ENCODE results near the gene ATP8B1.
"Not testable (repeated sequence)": the region's sequence is repeated elsewhere in the genome, so short reads cannot be mapped to it uniquely, and the experiment has no call there.

The ATP8B1 gene

DNA sequence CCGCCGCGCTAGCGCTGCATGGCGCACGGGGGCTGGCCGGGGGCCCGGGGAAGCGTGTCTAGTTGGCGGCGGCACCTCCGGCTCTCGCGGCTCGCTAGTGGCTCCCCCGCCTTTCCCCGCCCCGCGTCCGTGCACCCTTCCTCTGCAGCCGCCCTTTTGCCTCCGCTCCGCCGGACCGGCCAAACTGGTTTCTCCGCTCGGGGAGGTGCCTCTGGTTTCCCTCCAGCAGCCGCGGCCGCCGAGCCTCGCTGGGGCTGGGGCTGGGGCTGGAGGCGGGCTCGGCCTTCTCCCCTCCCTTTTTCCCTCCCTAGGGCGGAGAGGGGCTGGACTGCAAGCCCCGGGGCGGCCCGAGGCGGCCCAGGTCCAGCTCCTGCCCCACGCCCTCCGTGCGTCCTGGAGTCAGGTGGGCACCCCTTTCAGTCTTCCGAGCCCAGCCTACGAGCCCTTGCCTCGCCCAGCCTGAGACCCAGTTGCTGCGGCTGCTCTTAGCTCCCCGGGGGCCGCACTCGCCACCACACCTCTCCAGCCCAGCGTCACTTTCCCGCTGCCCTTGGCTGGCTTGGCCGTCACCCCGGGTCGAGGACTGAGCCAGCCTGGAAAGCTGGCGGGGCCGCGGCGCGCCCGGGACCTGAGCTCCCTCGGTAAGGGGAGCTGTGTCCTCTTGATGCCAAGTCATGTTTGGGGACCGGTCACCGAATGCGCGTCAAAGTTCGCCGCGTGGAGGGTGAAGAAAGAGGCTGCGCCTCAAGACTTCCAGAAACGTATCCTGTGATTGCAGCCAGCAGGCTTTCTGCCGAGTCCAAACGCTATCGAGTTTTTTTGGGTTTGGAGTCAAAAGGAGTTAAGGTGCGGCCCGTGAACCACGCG, at the start of gene ATP8B1:
Gene ATP8B1 (minus strand): TSS at position 213 of the 867 bp plus-strand sequence. CDS start 71,508 bp downstream, outside the sequence.
- DNase-seq, result peak; percentile 55

DNA sequence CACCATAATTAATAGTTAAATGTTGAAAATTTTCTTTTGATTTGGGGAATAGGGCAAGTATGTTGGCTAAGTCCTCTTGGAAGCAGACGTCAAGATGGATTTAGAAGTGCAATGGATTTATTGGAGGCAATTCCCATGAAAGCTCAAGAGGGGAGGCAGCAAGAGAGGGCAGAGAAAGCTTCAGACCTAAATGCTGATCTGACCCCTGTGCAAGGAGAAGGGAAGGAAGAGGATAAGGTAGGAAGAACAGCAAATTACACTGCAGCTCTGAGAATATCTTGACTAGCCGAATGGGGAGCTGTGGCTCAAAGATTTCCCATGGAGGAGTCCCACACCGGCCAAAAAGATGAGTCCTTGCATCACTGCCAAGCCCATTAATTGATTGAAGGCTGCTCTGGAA, 46.9 kb upstream of the ATP8B1 start:
- DNase-seq, result no peak

DNA sequence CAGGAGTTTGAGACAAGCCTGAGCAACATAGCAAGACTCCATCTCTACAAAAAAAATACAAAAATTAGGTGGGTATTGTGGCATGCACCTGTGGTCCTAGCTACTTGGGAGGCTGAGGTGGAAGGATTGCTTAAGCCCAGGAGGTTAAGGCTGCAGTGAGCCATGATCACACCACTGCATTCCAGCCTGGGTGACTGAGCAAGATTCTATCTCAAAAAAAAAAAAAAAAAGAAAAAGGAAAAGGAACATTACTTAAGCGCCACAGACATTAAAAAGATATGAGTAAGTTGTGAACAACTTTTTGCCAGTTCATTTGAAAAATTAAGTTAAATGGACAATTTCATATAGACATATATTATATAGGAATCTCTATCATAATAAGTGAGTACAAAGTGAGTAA, 45.3 kb upstream of the ATP8B1 start:
- not testable (repeated sequence) for DNase-seq

DNA sequence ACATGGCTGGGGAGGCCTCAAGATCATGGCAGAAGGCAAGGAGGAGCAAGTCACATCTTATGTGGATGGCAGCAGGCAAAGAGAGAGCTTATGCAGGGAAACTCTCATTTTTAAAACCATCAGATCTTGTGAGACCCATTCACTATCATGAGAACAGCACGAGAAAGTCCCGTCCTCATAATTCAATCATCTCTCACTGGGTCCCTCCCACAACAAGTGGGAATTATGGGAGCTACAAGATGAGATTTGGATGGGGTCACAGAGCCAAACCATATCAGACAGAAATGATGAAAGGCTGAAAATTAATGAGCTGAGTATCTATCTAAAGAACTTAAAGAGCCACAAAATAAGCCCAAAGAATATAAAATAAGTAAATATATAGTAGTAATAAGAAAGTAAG, 44.3 kb upstream of the ATP8B1 start:
- DNase-seq, result not testable (repeated sequence)

DNA sequence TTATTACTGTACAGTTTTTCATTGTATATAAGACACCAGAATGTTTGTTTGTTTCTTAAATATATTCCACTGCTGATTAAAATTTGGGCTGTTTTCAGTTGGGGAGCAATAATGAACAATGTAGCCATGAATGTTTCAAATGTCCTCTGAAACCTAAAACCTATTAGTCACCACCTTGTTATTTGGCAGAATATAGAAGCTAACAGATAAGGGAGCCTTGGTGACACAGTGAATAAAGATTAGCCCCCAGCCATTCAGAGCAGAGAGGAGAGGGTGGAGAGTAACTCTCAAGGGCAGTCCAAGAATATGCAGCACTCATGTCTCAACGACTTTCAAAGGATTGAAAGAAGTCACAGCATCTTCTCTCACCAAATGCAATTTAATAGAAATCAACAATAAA, 43.1 kb upstream of the ATP8B1 start:
- DNase-seq, result no peak

DNA sequence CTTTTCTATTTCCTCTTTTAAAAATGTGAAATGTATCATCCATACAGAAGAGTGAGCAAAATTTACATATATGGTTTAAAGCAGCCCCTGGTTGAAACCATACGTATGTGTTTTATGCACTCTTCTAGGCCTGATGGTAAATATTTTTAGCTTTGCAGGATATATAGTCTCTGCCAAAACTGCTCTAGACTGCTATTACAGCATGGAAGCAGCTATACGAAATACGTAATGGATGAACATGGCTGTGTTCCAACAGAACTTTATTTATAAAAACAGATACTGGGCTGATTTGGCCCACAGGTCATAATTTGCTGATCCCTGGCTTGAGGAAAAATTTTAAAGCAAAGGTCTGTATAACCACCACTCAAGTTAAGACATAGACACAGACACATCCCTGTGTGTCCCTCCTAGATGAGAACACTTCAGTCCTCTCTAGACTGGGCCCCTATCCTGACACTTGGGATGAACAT, 42.5 kb upstream of the ATP8B1 start:
- no peak for DNase-seq

DNA sequence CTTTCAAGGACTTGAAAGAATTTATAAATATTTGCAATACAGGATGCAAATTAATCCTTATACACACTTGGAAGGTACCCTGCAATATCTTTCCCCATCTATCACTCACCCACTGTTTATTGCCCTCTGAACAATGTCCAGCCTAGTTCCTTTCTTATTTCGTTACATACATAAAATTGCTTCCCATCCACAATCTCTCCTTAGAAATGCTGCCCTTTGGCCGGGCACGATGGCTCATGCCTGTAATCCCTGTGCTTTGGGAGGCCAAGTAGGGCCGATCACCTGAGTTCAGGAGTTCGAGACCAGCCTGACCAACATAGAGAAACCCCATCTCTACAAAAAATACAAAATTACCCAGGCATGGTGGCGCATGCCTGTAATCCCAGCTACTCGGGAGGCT, 41.2 kb upstream of the ATP8B1 start:
- DNase-seq, result no peak

DNA sequence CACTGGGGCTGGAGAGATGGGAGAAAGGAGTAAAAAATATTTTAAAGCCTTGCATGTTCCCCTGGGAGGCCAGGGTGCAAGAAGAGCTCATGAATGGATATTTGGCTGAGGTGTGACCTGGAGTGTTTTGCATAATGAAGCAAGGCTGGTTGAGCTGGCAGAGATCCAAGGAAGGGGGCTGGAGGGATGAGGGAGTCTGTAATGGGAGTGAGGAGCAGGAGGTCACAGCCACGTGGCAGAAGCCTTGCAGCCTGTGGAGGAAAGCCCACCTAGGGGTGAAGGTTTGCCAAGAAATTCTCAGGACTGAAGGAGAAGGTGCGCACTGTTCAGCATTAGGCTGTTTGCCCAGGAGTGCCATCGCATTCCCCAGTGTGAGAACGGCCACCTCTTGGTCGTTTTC, 40.3 kb upstream of the ATP8B1 start:
- no peak for DNase-seq

DNA sequence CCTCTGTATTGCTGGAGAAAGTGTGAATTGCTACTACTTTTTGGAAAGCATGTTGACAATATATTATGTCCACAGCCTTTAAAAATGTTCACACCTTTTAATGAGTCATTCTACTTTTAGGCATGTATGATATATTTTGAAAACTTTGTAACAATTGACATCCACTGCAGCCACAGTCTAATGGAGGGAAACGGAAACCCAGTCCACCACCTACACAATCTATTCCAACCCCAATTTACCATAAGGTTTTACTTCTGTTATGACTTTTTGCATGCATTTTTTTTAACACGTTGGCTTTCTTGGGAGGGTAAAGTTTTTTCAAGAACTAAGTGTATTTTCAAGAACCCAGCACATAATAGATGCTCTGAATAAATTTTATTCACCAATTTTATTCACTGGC, 38.5 kb upstream of the ATP8B1 start:
- DNase-seq, result no peak

DNA sequence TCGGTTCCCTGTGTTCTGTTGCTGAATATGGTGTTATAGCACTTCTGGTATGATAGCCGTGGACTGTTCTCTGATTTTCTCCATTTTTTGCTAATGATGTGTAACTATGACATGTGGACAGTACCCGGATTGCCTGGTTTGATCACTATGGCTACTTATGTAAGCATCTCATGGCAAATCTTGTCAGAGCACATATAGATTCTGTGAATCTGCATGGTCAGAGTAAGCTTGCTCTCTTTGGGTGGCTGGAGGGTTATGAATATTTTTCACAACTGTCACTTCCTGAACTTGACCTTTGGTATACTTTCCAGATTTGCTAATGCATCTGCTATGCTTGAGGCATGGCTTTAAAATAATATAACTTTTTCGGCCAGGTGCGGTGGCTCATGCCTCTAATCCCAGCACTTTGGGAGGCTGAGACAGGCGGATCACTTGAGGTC, 36.8 kb upstream of the ATP8B1 start:
- no peak for DNase-seq

DNA sequence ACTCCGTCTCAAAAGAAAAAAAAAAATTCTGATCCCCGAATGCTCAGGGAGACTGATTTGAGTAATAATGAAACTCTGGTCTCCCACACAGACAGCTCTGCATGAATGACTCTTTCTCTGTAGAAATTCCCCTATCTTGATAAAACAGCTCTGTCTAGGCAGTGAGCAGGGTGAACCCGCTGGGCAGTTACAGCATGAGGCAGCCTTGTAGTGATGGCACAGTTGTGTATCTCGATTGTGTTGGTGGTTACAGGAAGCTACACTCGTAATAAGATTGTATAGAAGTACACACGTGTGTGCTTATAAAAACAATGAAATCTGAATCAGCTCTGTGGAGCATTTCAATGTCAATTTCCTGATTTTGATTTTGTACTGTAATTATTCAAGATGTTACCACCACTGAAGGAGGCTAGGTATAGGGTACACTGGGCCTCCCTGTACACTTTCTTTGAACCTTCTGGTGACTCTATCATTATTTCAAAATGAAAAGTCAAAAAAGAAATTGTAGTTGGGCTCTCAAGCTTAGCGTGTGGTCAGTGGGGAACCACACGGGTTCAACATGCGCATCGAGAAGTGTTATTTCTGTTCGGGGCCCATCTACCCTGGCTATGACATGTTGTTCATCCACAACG, 34.9 kb upstream of the ATP8B1 start:
- DNase-seq, result no peak

DNA sequence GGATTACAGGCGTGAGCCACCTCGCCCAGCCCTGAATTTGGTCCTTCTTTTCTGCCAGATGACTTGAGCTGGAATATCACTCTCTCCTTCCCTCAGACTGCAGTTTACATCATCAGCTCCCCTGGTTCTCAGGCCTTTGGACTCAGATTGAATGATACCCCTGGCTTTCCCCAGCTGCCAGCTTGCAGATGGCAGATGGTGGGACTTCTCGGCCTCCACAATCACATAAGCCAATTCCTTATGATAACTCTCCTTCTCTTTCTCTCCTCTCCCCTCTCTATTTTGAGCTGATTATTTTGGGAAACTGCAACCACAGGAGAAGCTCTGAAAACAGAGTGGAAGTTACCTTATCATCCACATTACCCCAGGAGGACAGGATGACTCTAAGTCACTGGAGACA, 33.4 kb upstream of the ATP8B1 start:
- DNase-seq, result no peak

DNA sequence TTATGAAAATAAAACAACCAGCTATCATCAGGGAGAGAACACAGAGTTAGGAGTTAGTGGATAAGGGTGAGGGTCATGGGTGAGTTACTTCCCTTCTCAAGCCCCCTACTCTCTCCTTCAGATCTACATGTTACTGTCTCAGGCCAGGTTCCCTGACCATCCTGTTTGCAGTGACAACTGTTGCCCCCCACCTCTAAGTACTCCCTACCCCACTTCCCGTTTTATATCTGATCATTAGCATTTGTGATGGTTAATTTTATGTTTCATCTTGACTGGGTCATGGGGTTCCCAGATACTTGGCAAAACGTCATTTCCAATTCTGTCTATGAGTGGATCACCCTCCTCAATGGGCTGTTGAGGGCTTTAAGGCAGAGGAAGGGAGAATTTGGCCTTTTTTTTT, 32.8 kb upstream of the ATP8B1 start:
- DNase-seq, result no peak

DNA sequence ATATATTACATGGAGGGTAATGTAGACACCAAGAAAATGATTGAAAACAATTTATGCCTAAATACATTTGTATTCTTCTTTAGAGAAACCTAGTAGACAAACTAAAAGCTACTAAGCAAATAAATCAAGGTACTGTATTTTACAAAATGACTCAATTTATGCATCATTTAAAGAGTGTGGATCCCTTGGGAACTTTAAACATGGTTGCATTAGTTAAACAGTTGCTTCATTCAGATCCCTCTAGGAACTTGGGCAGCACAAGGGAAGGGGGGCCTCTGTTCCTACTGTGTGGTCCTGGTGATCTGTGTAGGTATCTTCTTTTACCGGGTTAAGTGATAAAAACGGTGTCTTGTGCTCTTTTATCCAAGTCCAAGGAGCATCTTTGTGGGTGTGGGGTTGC, 31.5 kb upstream of the ATP8B1 start:
- DNase-seq, result no peak

DNA sequence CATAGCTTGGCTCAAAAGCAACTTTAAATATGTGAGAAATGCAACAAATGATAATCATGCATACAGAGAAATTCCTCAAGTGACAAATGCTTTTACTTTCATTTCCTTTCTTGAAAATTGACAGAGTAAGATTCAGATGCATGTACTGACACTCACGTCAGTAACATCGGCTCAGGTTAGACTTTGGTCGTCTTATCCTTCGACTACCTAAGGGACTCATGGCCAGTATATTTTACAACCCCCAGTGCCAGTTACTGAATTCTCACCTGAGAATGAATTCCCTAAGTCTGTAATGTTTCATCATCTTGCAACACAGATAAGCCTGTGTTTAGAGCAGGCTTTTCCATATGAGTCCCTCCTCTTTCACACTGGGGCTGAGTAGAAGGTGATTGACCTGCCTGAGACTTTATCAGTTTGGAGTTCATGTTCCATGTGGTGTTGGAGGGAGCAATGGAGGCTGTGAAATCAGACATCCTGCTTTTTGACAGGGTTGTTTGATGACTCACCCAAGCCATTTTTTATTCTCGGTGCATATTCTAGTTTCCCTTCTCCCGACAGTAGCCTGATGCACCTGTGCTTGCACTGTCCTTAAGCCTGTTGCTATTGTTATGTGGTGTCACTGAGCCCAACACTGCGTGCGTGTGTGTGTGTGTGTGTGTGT, 30.5 kb upstream of the ATP8B1 start:
- DNase-seq, result no peak

DNA sequence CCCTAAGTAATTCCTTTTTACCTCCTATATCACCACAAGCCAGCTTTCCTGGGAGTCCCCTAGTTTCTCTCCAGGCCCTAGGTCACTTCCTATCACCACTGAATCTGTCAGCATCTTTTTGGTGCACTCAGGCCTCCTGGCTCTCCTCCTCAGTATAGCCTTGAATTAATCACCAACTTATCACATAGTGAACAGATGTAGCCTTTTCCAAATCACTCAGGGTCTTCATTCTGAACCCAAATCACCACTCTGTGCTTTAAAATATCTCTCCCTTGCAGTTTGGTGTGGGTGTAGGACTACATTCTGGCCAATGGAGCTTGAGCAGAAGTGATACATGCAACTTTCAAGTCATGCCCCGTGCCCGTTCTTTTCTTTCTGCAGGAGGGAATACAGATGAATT, 29.6 kb upstream of the ATP8B1 start:
- no peak for DNase-seq

DNA sequence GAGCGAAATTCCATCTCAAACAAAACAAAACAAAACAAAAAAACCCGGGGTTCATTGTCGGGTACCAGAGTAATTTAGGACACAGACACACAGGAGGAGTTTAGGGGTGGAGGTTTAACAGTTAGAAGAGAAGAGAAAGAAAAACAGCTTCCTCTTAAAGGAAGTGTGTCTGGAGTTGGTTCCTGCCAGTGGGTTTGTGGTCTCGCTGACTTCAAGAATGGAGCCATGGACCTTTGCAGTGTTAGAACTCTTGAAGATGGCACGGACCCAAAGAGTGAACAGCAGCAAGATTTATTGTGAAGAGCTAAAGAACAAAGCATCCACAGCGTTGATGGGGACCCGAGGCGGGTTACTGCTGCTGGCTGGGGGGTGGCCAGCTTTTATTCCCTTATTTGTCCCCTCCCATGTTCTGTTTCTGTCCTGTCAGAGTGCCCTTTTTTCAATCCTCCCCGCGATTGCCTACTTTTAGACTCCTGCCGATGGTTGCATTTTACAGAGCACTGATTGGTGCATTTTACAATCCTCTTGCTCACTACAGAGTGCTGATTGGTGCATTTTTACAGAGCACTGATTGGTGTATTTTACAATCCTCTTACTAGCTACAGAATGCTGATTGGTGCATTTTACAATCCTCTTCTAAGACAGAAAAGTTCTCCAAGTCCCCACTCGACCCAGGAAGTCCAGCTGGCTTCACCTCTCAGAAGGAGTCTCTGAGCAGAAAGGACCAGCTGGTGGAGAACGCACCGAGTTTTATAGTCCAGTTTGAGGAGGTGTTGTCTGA, 28.7 kb upstream of the ATP8B1 start:
- DNase-seq, result no peak

DNA sequence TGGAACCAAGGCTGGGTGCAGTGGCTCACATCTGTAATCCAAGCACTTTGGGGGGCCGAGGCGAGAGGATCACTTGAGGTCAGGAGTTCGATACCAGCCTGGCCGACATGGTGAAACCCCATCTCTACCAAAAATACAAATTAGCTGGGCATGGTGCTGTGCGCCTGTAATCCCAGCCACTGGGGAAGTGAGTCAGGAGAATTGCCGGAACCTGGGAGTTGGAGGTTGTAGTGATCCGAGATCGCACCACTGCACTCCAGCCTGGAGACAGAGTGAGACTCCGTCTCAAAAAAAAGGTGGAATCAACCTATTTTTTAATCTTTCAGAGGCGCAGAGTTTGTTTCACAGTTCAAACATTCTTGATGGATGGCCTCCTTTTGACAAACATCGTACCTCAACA, 24.5 kb upstream of the ATP8B1 start:
- DNase-seq, result no peak

DNA sequence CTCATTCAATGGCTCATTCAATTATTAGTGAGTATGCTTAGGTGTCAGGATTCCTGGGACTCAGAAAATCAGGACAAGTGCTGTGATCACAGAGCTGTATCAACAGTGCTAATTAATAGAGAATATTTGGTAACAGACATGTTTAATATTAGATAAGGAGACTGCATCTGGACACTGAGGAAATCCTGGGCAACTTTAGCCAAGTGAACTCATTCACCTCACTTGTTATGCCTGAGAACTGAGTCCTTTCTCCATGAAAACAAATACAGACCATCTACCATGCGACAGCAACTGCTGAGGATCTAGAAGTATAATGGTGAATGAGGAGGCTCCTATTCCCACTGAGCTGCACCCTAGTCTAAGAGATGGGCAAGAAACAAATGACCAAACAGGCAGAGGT, 23.1 kb upstream of the ATP8B1 start:
- DNase-seq, result no peak

DNA sequence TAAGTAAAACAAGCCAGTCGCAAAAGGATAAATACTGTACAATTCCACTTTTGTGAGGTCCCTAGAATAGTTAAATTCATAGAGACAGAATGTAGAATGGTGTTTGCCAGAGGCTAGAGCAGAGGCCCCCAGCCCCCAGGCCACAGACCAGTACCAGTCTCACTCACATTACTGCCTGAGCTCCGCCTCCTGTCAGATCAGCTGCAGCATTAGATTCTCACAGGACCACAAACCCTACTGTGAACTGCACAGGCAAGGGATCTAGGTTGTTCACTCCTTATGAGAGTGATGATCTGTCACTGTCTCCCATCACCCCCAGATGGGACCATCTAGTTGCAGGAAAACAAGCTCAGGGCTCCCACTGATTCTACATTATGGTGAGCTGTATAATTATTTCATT, 17.5 kb upstream of the ATP8B1 start:
- not testable (repeated sequence) for DNase-seq

DNA sequence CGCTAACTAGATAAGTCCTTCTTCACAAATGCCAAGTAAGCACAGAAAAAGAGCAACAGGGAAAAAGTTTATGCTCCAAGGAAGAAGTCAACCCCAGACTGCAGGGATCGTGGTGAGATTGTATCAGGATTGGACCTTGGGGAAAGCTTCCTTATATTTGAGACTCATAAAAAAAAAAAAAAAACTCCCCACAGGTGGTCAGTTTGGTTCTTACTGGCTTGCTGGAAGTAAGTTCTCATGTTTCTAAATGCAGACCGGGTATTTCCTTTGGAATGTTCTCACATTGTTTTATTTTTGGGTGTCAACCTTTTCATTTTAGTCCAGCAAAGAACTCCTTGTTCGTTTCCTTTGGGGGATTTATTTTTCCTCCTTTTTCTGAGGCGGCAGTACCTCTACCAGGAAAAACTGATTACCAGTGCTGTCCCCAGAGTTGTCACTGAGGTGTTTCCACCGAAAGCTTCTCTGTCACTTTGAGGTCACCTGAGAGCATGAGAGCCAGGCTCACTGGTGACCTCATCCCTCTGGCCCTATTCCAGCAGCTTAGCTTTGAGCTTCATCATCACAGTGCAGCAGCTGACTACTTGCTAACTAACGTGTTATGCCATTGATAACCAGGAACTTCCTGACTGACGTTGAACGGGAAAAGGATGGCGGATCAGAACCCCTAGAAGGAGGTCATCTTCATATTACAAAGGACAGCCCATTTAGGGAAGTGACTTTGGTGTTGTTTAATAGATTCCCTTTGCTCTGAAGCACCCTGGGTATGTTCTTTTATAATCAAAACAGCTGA, 16.8 kb upstream of the ATP8B1 start:
- peak; percentile 15 for DNase-seq

DNA sequence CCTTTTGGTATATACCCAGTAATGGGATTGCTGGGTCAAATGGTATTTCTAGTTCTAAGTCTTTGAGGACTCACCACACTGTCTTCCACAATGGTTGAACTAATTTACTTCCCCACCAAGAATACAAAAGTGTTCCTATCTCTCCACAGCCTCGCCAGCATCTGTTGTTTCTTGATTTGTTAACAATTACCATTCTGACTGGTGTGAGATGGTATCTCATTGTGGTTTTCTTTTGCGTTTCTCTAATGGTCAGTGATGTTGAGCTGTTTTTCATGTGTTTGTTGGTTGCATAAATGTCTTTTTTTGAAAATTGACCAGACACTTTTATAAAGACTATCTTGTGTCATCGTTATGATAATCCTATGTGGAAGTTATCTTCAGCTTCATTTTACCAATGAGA, 16.0 kb upstream of the ATP8B1 start:
- DNase-seq, result no peak
